Fibroblast of the aortic adventitia (primary cell): ENCODE measurements around the gene ZIC5. TPM values are rescaled to one million over a fixed set of nuclear protein-coding genes. Genes with fewer than 3 reads are reported as not detected.

Experiments used
- DNase-seq: peaks from one replicate; pipeline ENCODE4 v3.0.0-alpha.2; 2010; ENCODE audit warnings: low read depth
- H3K4me3 ChIP-seq: 2 replicates; pipeline ENCODE4 v1.5.1; 2011; ENCODE audit warnings: low read depth, mild to moderate bottlenecking, control low read depth, low read length, moderate library complexity
- CTCF ChIP-seq: IDR thresholded peaks from 2 replicates; pipeline ENCODE4 v1.5.1; 2011; ENCODE audit warnings: mild to moderate bottlenecking, low read length, control low read depth, inconsistent platforms; ENCODE audit not compliant: insufficient read depth
- total RNA-seq: library from RNA; depleted of rRNA; stranded (reverse); fragments of >200 nt; gene quantifications from 2 replicates; pipeline ENCODE4 v1.2.3, GENCODE V29; 2012; ENCODE audit warnings: low replicate concordance

ZIC5 gene
- total RNA-seq, 1 donor: not detected

- peak; percentile 37 for DNase-seq
- TF ChIP-seq CTCF: no peak
- H3K4me3 ChIP-seq: no peak overlapping the region
Measured at GRCh38 chr13:99995589-99996380, 24.2 kb upstream of the ZIC5 start.

GRCh38 chr13:99995104-99995588 is 23.6 kb upstream of the ZIC5 start:
- no peak overlapping the region for H3K4me3 ChIP-seq
- DNase-seq: no peak
- no peak for TF ChIP-seq CTCF

GRCh38 chr13:99994638-99995020 is 23.1 kb upstream of the ZIC5 start:
- no peak overlapping the region for H3K4me3 ChIP-seq
- DNase-seq: no peak
- TF ChIP-seq CTCF: no peak

- DNase-seq: no peak
- no peak overlapping the region for H3K4me3 ChIP-seq
- no peak for TF ChIP-seq CTCF
Measured at GRCh38 chr13:99993660-99994637, 22.4 kb upstream of the ZIC5 start.

- no peak for TF ChIP-seq CTCF
- H3K4me3 ChIP-seq: no peak overlapping the region
- no peak for DNase-seq
Measured at GRCh38 chr13:99992949-99993351, 21.4 kb upstream of the ZIC5 start.

- TF ChIP-seq CTCF: no peak
- DNase-seq: no peak
- no peak overlapping the region for H3K4me3 ChIP-seq
Measured at GRCh38 chr13:99991828-99992775, 20.5 kb upstream of the ZIC5 start.
